ENCODE results near the gene SPIRE2.

SPIRE2 gene

GRCh38 chr16:89881368-89881730 is 53.1 kb downstream of the SPIRE2 start:
- H3K36me3 ChIP-seq (ENCODE audit: control insufficient read depth, insufficient read depth, low read length), result peaks cover 38% of the 10 kb centered on the region
- H3K9ac ChIP-seq (ENCODE audit: low read depth, low read length), result no peak overlapping the region

GRCh38 chr16:89883346-89884040 is 55.2 kb downstream of the SPIRE2 start:
- Histone ChIP-seq H3K27me3 (ENCODE audit: control insufficient read depth, insufficient read depth, low read length) (no peaks in the 10 kb centered on the region), H3K9me3 (ENCODE audit: control insufficient read depth, insufficient read depth, low read length) (no peaks in the 10 kb centered on the region), H3K9ac (ENCODE audit: low read depth, low read length) (no peak overlapping the region), H3K4me1 (ENCODE audit: control insufficient read depth, insufficient read depth, low read length) (no peaks in the 10 kb centered on the region), H3K4me3 (ENCODE audit: low read depth, low read length) (no peak overlapping the region), H3K36me3 (ENCODE audit: control insufficient read depth, insufficient read depth, low read length) (peaks cover 46% of the 10 kb centered on the region)

More at GRCh38 chr16:89881368-89881730, 53.1 kb downstream of the SPIRE2 start:
- H3K9me3 ChIP-seq (ENCODE audit: control insufficient read depth, insufficient read depth, low read length), result no peaks in the 10 kb centered on the region
- H3K4me3 ChIP-seq (ENCODE audit: low read depth, low read length), result no peak overlapping the region
- no peaks in the 10 kb centered on the region for H3K27me3 ChIP-seq (ENCODE audit: control insufficient read depth, insufficient read depth, low read length)
- no peaks in the 10 kb centered on the region for H3K4me1 ChIP-seq (ENCODE audit: control insufficient read depth, insufficient read depth, low read length)

GRCh38 chr16:89884041-89884421 is 55.8 kb downstream of the SPIRE2 start:
- Histone ChIP-seq H3K27me3 (ENCODE audit: control insufficient read depth, insufficient read depth, low read length) (no peaks in the 10 kb centered on the region), H3K4me1 (ENCODE audit: control insufficient read depth, insufficient read depth, low read length) (no peaks in the 10 kb centered on the region), H3K9ac (ENCODE audit: low read depth, low read length) (no peak overlapping the region), H3K4me3 (ENCODE audit: low read depth, low read length) (no peak overlapping the region), H3K36me3 (ENCODE audit: control insufficient read depth, insufficient read depth, low read length) (peaks cover 43% of the 10 kb centered on the region), H3K9me3 (ENCODE audit: control insufficient read depth, insufficient read depth, low read length) (no peaks in the 10 kb centered on the region)

GRCh38 chr16:89887243-89887642 is 59.0 kb downstream of the SPIRE2 start:
- Histone ChIP-seq H3K4me3 (ENCODE audit: low read depth, low read length) (no peak overlapping the region), H3K36me3 (ENCODE audit: control insufficient read depth, insufficient read depth, low read length) (peaks cover 46% of the 10 kb centered on the region)

GRCh38 chr16:89890200-89890599 is 61.9 kb downstream of the SPIRE2 start:
- peaks cover 41% of the 10 kb centered on the region for H3K36me3 ChIP-seq (ENCODE audit: control insufficient read depth, insufficient read depth, low read length)
- no peak overlapping the region for H3K9ac ChIP-seq (ENCODE audit: low read depth, low read length)

More at GRCh38 chr16:89887243-89887642, 59.0 kb downstream of the SPIRE2 start:
- Histone ChIP-seq H3K9ac (ENCODE audit: low read depth, low read length) (no peak overlapping the region), H3K9me3 (ENCODE audit: control insufficient read depth, insufficient read depth, low read length) (no peaks in the 10 kb centered on the region), H3K4me1 (ENCODE audit: control insufficient read depth, insufficient read depth, low read length) (no peaks in the 10 kb centered on the region), H3K27me3 (ENCODE audit: control insufficient read depth, insufficient read depth, low read length) (no peaks in the 10 kb centered on the region)

GRCh38 chr16:89890886-89891657 is 62.8 kb downstream of the SPIRE2 start:
- no peak overlapping the region for H3K9ac ChIP-seq (ENCODE audit: low read depth, low read length)
- no peaks in the 10 kb centered on the region for H3K4me1 ChIP-seq (ENCODE audit: control insufficient read depth, insufficient read depth, low read length)
- no peaks in the 10 kb centered on the region for H3K27me3 ChIP-seq (ENCODE audit: control insufficient read depth, insufficient read depth, low read length)
- H3K36me3 ChIP-seq (ENCODE audit: control insufficient read depth, insufficient read depth, low read length), result peaks cover 43% of the 10 kb centered on the region
- H3K4me3 ChIP-seq (ENCODE audit: low read depth, low read length), result no peak overlapping the region
- H3K9me3 ChIP-seq (ENCODE audit: control insufficient read depth, insufficient read depth, low read length), result no peaks in the 10 kb centered on the region

More at GRCh38 chr16:89890200-89890599, 61.9 kb downstream of the SPIRE2 start:
- Histone ChIP-seq H3K9me3 (ENCODE audit: control insufficient read depth, insufficient read depth, low read length) (no peaks in the 10 kb centered on the region), H3K4me3 (ENCODE audit: low read depth, low read length) (no peak overlapping the region), H3K4me1 (ENCODE audit: control insufficient read depth, insufficient read depth, low read length) (no peaks in the 10 kb centered on the region), H3K27me3 (ENCODE audit: control insufficient read depth, insufficient read depth, low read length) (no peaks in the 10 kb centered on the region)

- peaks cover 47% of the 10 kb centered on the region for H3K36me3 ChIP-seq (ENCODE audit: control insufficient read depth, insufficient read depth, low read length)
These were observed 63.9 kb downstream of the SPIRE2 start for GRCh38 chr16:89892055-89892630.

GRCh38 chr16:89892635-89893034 is 64.4 kb downstream of the SPIRE2 start:
- Histone ChIP-seq H3K4me1 (ENCODE audit: control insufficient read depth, insufficient read depth, low read length) (no peaks in the 10 kb centered on the region), H3K36me3 (ENCODE audit: control insufficient read depth, insufficient read depth, low read length) (peaks cover 44% of the 10 kb centered on the region), H3K9me3 (ENCODE audit: control insufficient read depth, insufficient read depth, low read length) (no peaks in the 10 kb centered on the region), H3K4me3 (ENCODE audit: low read depth, low read length) (no peak overlapping the region), H3K27me3 (ENCODE audit: control insufficient read depth, insufficient read depth, low read length) (no peaks in the 10 kb centered on the region), H3K9ac (ENCODE audit: low read depth, low read length) (no peak overlapping the region)

More at GRCh38 chr16:89892055-89892630, 63.9 kb downstream of the SPIRE2 start:
- H3K9ac ChIP-seq (ENCODE audit: low read depth, low read length), result no peak overlapping the region
- no peaks in the 10 kb centered on the region for H3K9me3 ChIP-seq (ENCODE audit: control insufficient read depth, insufficient read depth, low read length)
- no peaks in the 10 kb centered on the region for H3K4me1 ChIP-seq (ENCODE audit: control insufficient read depth, insufficient read depth, low read length)
- no peak overlapping the region for H3K4me3 ChIP-seq (ENCODE audit: low read depth, low read length)
- H3K27me3 ChIP-seq (ENCODE audit: control insufficient read depth, insufficient read depth, low read length), result no peaks in the 10 kb centered on the region

- H3K4me1 ChIP-seq (ENCODE audit: control insufficient read depth, insufficient read depth, low read length), result no peaks in the 10 kb centered on the region
- no peaks in the 10 kb centered on the region for H3K27me3 ChIP-seq (ENCODE audit: control insufficient read depth, insufficient read depth, low read length)
- H3K36me3 ChIP-seq (ENCODE audit: control insufficient read depth, insufficient read depth, low read length), result peaks cover 46% of the 10 kb centered on the region
- H3K9ac ChIP-seq (ENCODE audit: low read depth, low read length), result no peak overlapping the region
- H3K9me3 ChIP-seq (ENCODE audit: control insufficient read depth, insufficient read depth, low read length), result no peaks in the 10 kb centered on the region
- no peak overlapping the region for H3K4me3 ChIP-seq (ENCODE audit: low read depth, low read length)
These were observed 65.6 kb downstream of the SPIRE2 start for GRCh38 chr16:89893642-89894548.

- Histone ChIP-seq H3K27me3 (ENCODE audit: control insufficient read depth, insufficient read depth, low read length) (no peaks in the 10 kb centered on the region), H3K9ac (ENCODE audit: low read depth, low read length) (no peak overlapping the region), H3K4me1 (ENCODE audit: control insufficient read depth, insufficient read depth, low read length) (no peaks in the 10 kb centered on the region), H3K36me3 (ENCODE audit: control insufficient read depth, insufficient read depth, low read length) (peaks cover 58% of the 10 kb centered on the region), H3K4me3 (ENCODE audit: low read depth, low read length) (no peak overlapping the region), H3K9me3 (ENCODE audit: control insufficient read depth, insufficient read depth, low read length) (no peaks in the 10 kb centered on the region)
These were observed 67.4 kb downstream of the SPIRE2 start for GRCh38 chr16:89895482-89896250.

GRCh38 chr16:89897204-89897603 is 68.9 kb downstream of the SPIRE2 start:
- H3K27me3 ChIP-seq (ENCODE audit: control insufficient read depth, insufficient read depth, low read length), result no peaks in the 10 kb centered on the region
- H3K9me3 ChIP-seq (ENCODE audit: control insufficient read depth, insufficient read depth, low read length), result no peaks in the 10 kb centered on the region
- H3K36me3 ChIP-seq (ENCODE audit: control insufficient read depth, insufficient read depth, low read length), result peaks cover 53% of the 10 kb centered on the region
- H3K4me3 ChIP-seq (ENCODE audit: low read depth, low read length), result no peak overlapping the region
- H3K9ac ChIP-seq (ENCODE audit: low read depth, low read length), result no peak overlapping the region
- H3K4me1 ChIP-seq (ENCODE audit: control insufficient read depth, insufficient read depth, low read length), result no peaks in the 10 kb centered on the region

All from iPS-15b (cell line).